ENCODE data around the gene INCA1. TPM values are rescaled to one million over a fixed set of nuclear protein-coding genes. Genes with fewer than 3 reads are reported as not detected.

The INCA1 gene
- total RNA-seq, 4 donors from 2014 or later = 0.31 to 1.1 TPM; not detected in 2

DNA sequence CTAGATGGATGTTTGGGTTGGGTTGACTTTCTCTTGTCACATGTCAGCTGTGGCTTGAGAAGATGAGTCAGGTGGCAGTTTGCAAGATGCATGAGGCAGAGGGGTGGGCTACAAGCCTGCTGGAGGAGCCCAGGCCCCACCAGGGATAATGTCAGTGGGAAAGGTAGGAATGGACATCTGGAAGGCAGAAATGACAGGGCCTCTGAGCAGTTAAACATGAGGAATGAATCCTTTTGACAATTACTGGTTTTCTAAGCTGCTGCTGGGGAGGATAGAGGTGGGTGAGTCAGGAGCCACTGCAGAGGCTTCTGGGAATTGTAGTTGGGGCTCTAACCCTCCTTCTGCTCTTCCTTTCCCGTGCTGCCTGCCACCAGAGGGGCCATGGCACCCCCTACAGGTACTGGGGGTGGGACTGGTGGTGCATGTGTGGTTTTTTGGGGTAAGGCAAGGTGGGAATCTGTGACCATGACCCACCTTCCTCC is 22.2 kb upstream of the INCA1 start:
- Histone ChIP-seq H3K9me3 (no peaks in the 10 kb centered on the region), H3K27me3 (no peaks in the 10 kb centered on the region), H3K4me1 (peaks cover 0 to under 1% (median 0%) of the 10 kb centered on the region in 3 donors), H3K4me3 (no peak overlapping the region), H3K36me3 (peaks cover 27 to 100% (median 45%) of the 10 kb centered on the region in 3 donors), H3K27ac (no peak overlapping the region)
- intact Hi-C loops (cut with DNase I) = no loop called here
- DNase-seq = no peak
- TF ChIP-seq, protein P1, sequence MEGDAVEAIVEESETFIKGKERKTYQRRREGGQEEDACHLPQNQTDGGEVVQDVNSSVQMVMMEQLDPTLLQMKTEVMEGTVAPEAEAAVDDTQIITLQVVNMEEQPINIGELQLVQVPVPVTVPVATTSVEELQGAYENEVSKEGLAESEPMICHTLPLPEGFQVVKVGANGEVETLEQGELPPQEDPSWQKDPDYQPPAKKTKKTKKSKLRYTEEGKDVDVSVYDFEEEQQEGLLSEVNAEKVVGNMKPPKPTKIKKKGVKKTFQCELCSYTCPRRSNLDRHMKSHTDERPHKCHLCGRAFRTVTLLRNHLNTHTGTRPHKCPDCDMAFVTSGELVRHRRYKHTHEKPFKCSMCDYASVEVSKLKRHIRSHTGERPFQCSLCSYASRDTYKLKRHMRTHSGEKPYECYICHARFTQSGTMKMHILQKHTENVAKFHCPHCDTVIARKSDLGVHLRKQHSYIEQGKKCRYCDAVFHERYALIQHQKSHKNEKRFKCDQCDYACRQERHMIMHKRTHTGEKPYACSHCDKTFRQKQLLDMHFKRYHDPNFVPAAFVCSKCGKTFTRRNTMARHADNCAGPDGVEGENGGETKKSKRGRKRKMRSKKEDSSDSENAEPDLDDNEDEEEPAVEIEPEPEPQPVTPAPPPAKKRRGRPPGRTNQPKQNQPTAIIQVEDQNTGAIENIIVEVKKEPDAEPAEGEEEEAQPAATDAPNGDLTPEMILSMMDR (IDR thresholded peaks at IDR 0.05) = no peak
- TF ChIP-seq POLR2A (IDR thresholded peaks at IDR 0.05) = no peak
- WGBS, 2 donors = 25% methylated on average over 1 of the region's 1 CpG; no CpG with 5 or more reads in 1 of the 2 donors

DNA sequence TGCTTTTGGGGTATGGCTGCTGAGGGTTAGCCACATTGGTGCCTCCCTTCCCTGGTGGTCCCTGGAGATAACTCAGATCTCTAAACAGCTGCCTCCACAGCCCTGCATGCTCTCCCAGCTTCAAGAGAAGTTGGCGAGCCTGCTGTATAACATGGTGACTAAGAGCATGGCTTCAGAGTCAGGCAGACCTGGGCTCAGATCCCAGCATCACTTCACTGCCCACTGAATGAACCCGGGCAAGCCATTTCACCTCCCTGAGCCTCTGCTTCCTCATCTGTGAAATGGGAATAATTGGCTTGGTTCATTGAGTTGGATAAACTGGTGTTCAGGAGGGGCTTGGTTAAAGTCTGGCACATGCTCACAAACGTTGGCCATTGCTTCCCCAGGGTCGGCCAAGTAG is 17.0 kb upstream of the INCA1 start:
- H3K9me3 ChIP-seq = no peaks in the 10 kb centered on the region
- DNase-seq = no peak
- H3K4me3 ChIP-seq = no peak overlapping the region
- no peak overlapping the region for H3K27ac ChIP-seq
- WGBS, 2 donors = 70 to 90% methylated on average over 2 of the region's 4 CpGs
- H3K36me3 ChIP-seq = peaks cover 32 to 100% (median 36%) of the 10 kb centered on the region in 3 donors
- H3K4me1 ChIP-seq = no peaks in the 10 kb centered on the region
- no peaks in the 10 kb centered on the region for H3K27me3 ChIP-seq
- TF ChIP-seq POLR2A (IDR thresholded peaks at IDR 0.05) = no peak
- TF ChIP-seq, protein P1 (IDR thresholded peaks at IDR 0.05) = no peak
- intact Hi-C loops (cut with DNase I) = no loop called here

- TF ChIP-seq, protein P1 (IDR thresholded peaks at IDR 0.05) = no peak
- TF ChIP-seq POLR2A (IDR thresholded peaks at IDR 0.05) = no peak
- peaks cover 31 to 100% (median 41%) of the 10 kb centered on the region in 3 donors for H3K36me3 ChIP-seq
Measured at GRCh38 chr17:5011928-5012327, 14.6 kb upstream of the INCA1 start.

GRCh38 chr17:5003214-5003867 is 6.0 kb upstream of the INCA1 start:
- no peak overlapping the region for H3K27ac ChIP-seq
- DNase-seq = no peak
- TF ChIP-seq POLR2A (IDR thresholded peaks at IDR 0.05) = no peak
- TF ChIP-seq, protein P1 (IDR thresholded peaks at IDR 0.05) = no peak
- WGBS, 2 donors = 86 to 90% methylated on average over 11 to 13 of the region's 18 CpGs
- peaks cover 63 to 83% (median 64%) of the 10 kb centered on the region in 3 donors for H3K36me3 ChIP-seq
- intact Hi-C loops (cut with DNase I) = no loop called here
- no peak overlapping the region for H3K4me3 ChIP-seq
- H3K9me3 ChIP-seq = no peaks in the 10 kb centered on the region
- H3K4me1 ChIP-seq = peaks cover 10 to 29% (median 19%) of the 10 kb centered on the region in 3 donors
- no peaks in the 10 kb centered on the region for H3K27me3 ChIP-seq

More at GRCh38 chr17:5011928-5012327, 14.6 kb upstream of the INCA1 start:
- Histone ChIP-seq H3K9me3 (no peaks in the 10 kb centered on the region), H3K27me3 (no peaks in the 10 kb centered on the region), H3K4me3 (no peak overlapping the region), H3K27ac (no peak overlapping the region), H3K4me1 (no peaks in the 10 kb centered on the region)
- WGBS, 2 donors = 53% methylated on average over 6 of the region's 6 CpGs; no CpG with 5 or more reads in 1 of the 2 donors
- no peak for DNase-seq
- intact Hi-C loops (cut with DNase I) = no loop called here

GRCh38 chr17:5002121-5002788 is 4.9 kb upstream of the INCA1 start:
- intact Hi-C loops (cut with DNase I) = no loop called here
- DNase-seq = no peak
- WGBS, 2 donors = 90 to 96% methylated on average over 6 to 18 of the region's 20 CpGs
- Histone ChIP-seq H3K36me3 (peaks cover 54 to 72% (median 60%) of the 10 kb centered on the region in 3 donors), H3K4me3 (no peak overlapping the region), H3K4me1 (peaks cover 10 to 31% (median 19%) of the 10 kb centered on the region in 3 donors), H3K27me3 (no peaks in the 10 kb centered on the region), H3K27ac (no peak overlapping the region), H3K9me3 (no peaks in the 10 kb centered on the region)
- TF ChIP-seq POLR2A (IDR thresholded peaks at IDR 0.05) = no peak
- TF ChIP-seq, protein P1 (IDR thresholded peaks at IDR 0.05) = no peak
